HuH-7 (cell line): Measurements from ENCODE around the gene C2CD3.
"Not testable (repeated sequence)": the region's sequence is repeated elsewhere in the genome, so short reads cannot be mapped to it uniquely, and the experiment has no call there.

Experiments used
- DNase-seq: peaks from one replicate; pipeline ENCODE4 v3.0.0; 2011; ENCODE audit warnings: low spot score

C2CD3 gene

DNA sequence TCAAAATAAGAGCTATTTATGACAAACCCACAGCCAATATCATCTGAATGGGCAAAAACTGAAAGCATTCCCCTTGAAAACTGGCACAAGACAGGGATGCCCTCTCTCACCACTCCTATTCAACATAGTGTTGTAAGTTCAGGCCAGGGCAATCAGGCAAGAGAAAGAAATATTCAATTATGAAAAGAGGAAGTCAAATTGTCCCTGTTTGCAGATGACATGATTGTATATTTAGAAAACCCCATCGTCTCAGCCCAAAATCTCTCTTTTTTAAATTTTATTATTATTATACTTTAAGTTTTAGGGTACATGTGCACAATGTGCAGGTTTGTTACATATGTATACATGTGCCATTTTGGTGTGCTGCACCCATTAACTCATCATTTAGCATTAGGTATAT is 107.2 kb downstream of the C2CD3 start:
- not testable (repeated sequence) for DNase-seq

DNA sequence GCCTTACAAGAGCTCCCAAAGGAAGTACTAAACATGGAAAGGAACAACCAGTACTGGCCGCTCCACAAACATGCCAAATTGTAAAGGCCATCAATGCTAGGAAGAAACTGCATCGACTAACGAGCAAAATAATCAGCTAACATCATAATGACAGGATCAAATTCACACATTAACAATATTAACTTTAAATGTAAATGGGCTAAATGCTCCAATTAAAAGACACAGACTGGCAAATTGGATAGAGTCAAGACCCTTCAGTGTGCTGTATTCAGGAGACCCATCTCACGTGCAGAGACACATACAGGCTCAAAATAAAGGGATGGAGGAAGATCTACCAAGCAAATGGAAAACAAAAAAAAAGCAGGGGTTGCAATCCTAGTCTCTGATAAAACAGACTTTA is 109.2 kb downstream of the C2CD3 start:
- not testable (repeated sequence) for DNase-seq

GRCh38 chr11:74057249-74058151 is 113.3 kb downstream of the C2CD3 start:
- no peak for DNase-seq

DNA sequence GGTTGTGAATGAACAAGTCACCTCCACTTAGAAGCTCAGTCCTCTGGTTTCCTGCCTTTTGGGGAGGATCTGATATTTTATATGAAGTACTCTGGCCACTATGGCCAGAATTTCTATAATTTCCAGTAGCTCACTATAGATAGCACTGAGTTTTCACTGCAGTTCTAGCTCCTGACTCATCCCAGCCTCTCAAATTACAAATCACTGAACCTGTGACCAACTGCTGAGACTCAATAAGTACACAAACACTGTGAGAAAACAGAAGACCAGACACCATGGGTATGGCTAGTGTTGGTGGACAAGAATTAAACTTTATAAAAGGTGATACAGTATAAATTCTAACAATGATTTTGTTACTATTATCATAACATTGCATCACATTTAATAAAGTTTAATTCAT is 114.9 kb downstream of the C2CD3 start:
- no peak for DNase-seq

- no peak for DNase-seq
Measured at GRCh38 chr11:74050465-74050864, 120.3 kb downstream of the C2CD3 start.

DNA sequence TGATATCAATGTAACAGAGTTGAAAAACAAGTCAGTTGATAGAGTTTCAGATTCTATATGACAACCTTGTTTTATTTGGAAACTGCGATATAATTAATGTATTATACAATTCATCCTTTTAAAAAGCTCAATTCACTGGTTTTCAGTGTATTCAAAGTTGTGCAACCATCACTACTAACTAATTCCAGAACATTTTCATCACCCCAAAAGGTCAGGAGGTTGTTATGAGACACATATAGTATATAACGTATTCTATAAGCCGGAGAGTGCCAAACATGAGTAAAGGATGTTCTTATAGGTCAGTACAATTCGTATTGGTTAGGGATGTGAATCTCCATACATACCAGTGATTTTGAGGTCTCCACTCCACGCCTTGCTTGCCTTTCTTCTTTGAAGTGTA is 121.8 kb downstream of the C2CD3 start:
- DNase-seq: no peak

DNA sequence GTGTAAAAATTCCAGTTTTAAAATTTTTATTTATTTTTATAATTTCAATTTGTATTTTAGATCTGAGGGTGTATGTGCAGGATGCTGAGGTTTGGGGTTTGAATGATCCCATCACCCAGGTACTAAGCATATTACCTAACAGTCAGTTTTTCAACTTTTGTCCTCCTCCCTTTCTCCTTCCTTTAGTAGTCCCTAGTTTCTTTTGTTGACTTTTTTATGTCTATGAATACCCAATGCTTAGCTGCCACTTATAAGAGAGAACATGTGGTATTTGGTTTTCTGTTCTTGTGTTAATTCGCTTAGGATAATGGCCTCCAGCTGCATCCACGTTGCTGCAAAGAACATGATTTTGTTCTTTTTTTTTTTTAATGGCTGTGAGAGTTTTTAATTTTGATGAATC is 126.3 kb downstream of the C2CD3 start:
- no peak for DNase-seq

DNA sequence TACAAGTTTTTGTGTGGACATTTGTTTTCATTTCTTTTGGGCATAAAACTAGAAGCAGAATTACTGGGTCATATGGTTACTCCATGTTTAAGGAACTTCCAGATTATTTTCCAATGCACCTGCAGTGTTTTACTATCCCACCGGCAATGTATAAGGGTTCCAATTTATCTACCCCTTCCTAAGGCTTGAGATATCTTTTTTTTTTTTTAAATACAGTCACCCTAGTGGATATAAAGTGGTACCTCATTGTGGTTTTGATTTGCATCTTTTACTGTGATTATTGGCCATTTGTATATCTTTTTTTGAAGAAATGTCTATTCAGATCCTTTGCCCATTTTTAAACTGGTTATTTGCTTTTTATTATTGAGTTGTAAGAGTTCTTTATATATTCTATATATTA is 127.4 kb downstream of the C2CD3 start:
- no peak for DNase-seq

DNA sequence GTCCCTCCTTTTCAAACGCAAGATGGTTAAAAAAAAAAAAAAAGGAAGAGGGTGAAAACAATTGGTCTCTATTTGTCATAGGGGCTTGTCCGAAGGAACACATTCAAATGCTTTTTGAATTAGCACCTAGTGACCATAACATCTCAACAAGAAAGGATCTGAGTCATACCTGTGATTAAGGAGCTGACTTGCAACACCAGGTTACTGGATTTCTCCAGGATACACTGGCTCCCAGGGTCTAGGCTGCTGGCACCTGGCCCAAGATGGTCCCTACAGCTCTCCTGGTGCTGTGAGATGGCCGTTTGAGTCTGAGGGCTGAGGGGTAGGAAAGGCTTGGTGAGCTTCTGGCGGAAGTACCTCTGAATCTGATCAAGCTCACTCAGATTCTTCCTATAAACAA is 133.5 kb downstream of the C2CD3 start:
- no peak for DNase-seq

GRCh38 chr11:74035264-74035663 is 135.5 kb downstream of the C2CD3 start:
- no peak for DNase-seq

DNA sequence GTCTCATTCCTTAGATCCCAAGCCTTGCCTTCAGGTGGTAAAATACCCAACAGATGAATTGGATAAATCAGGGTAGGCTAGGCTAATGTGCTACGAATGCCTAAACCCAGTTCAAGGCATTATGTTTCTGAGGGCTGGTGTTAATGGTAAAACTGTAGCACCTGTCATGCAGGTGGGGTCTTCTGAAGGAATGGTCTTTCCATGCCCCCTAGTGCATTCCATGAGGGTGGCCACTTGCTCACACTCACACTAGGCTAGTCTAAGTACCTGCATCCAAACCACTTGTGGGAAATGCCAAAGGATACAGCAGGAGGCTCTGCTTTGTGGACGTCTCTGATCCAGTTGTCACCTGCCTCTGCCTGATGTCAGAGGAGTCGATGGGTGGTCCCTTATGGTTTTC is 137.8 kb downstream of the C2CD3 start:
- DNase-seq: no peak

GRCh38 chr11:74030723-74031676 is 139.8 kb downstream of the C2CD3 start:
- DNase-seq: no peak

DNA sequence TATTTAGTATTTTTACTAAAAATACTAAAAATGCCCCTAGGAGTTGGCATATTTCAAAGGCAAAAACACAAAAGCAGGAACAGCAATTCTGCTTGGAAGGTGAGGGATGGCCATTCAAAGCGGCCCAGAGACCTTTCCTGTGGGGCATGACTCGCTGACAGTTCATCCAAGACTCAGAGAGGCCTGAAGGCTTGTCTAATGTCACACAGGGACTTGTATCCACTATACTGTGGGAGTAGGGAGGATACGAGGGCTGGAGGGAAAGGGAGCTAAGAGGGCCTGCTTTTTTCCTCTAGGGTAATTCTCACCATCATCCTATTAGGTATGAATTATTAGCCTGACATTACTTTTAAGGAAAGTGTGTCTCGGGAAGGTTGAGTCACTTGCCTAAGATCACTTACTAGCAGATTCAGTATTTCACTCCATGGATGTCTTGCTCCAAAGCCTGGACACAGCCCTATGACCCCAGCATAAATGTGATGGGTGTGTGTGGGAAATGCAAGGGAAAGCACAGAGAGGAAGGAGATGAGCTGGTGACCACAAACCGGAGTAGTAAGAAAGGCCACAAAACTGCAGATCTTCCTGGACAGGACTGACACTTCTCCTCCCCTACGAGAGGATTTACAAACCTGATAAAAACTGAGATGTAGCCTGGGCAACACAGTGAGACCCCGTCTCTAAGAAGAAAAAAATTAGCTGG is 145.2 kb downstream of the C2CD3 start:
- no peak for DNase-seq

DNA sequence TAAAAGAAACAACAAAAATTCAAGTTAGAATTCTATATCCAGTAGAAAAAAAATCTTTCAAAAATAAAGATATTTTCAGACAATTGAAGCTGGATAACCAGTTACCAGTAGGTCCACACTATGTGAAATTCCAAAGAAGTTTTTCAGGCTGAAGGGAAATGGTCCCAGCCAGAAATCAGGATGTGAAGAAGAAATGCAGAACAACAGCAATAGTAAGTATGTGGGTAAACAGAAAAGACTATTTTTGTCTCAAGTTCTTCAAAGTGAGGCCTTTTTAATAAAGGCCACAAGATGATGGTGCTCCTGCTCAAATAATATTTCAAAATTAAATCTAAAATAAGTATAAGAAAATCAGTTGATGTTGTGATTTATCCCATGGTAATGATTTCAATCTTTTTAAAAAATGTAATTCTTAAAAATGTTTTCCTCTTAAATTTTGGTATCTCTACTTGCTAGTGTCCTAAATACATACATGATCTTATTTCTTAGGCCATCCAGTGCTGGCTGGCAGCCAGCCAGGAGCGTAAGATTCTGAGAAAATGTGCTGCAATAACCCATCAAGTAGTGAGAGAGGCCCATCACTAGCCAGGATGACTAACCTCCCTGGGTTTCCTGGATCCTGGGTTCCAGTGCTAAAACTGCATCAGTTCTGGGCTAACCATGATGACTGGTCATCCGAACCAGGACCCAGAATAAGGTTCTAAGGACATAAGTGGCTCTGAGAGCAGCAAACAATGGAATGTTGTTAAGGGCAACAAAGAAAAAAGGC is 146.4 kb downstream of the C2CD3 start:
- DNase-seq: no peak

DNA sequence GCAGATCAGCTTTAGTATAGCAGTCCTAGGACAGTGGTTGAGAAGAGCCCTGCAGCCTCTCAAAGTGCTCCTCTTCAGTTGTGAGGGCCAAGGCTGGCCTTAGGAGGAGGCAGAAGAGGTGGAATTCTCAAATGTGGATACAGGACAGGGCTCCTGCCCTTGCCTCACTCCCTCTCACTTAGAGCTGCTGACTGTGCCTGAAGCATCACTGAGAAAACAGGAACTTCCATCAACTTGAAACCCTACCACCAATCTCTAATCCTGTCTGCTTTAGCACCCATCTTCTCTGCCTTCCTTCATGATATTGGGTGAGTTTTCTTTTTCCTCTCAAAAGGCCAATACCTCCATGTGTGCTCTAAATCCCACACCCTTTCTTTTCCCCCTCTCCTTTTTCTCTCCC is 147.5 kb downstream of the C2CD3 start:
- DNase-seq: no peak

GRCh38 chr11:74022546-74022945 is 148.3 kb downstream of the C2CD3 start:
- no peak for DNase-seq

GRCh38 chr11:74021998-74022397 is 148.8 kb downstream of the C2CD3 start:
- no peak for DNase-seq

- DNase-seq: no peak
Measured at GRCh38 chr11:74020539-74020938, 150.3 kb downstream of the C2CD3 start.

- no peak for DNase-seq
Measured at GRCh38 chr11:74019860-74020259, 150.9 kb downstream of the C2CD3 start.

DNA sequence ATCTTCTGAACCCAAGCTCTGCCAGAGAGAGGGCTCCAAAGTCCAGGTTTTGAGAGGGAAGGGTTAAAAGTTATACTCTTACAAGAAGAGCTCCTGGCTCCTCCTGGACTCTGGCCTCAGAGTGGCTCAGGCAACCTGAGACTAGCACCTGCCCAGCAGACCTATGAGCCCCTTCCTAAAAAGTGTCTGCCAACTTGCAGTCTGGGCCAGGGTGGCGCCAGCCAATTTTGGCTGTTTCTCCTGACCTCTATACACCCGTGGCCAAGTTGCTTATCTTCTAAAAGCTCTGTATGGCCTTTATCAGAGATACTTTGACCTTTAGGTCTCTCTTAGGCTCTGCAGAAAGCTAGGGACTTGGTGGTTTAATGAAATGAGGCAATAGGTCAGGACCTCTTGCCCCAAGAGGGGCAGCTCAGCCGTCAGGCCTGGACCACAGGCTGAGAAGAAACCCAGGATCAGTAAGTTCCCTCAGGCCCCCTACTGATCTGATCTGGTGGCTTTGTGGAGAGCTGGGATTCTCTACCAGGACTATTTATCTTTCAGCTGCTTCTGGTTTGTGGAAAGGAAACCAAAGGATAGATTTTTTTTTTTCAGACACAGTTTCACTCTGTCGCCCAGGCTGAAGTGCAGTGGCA is 151.6 kb downstream of the C2CD3 start:
- peak; percentile 34 for DNase-seq
